Osteocyte (in vitro differentiated cells): Measurements from ENCODE around the gene AP3S2. TPM values are rescaled to one million over a fixed set of nuclear protein-coding genes. Genes with fewer than 3 reads are reported as not detected.
"Not testable (repeated sequence)": the region's sequence is repeated elsewhere in the genome, so short reads cannot be mapped to it uniquely, and the experiment has no call there.

ENCODE experiments used
- DNase-seq: peaks from one replicate; pipeline ENCODE4 v3.0.0; 2021; ENCODE audit warnings: mixed read lengths; ENCODE audit not compliant: unreplicated experiment; ENCODE audit errors: extremely low spot score
- H3K27ac Mint-ChIP-seq: one replicate; pipeline ENCODE4 v1.8.0; 2021; ENCODE audit warnings: mild to moderate bottlenecking, mixed read lengths; ENCODE audit not compliant: unreplicated experiment
- H3K27me3 Mint-ChIP-seq: one replicate; pipeline ENCODE4 v1.8.0; 2021; ENCODE audit warnings: mixed read lengths; ENCODE audit not compliant: unreplicated experiment
- H3K36me3 Mint-ChIP-seq: one replicate; pipeline ENCODE4 v1.8.0; 2021; ENCODE audit warnings: mixed read lengths; ENCODE audit not compliant: unreplicated experiment
- H3K4me1 Mint-ChIP-seq: one replicate; pipeline ENCODE4 v1.8.0; 2021; ENCODE audit warnings: mixed read lengths; ENCODE audit not compliant: unreplicated experiment
- H3K4me3 Mint-ChIP-seq: one replicate; pipeline ENCODE4 v1.8.0; 2021; ENCODE audit warnings: mild to moderate bottlenecking, moderate library complexity, mixed read lengths; ENCODE audit not compliant: unreplicated experiment
- H3K9me3 Mint-ChIP-seq: one replicate; pipeline ENCODE4 v1.8.0; 2021; ENCODE audit warnings: mixed read lengths; ENCODE audit not compliant: unreplicated experiment
- total RNA-seq: library from RNA; stranded (reverse); gene quantifications from 2 replicates; pipeline ENCODE4 v1.2.1, GENCODE V29; 2021
- TF ChIP-seq, protein P1 (sequence below): fragments of 200-600 bp; sonication (generic); IDR thresholded peaks from 2 replicates; pipeline ENCODE4 v1.5.0; 2021; ENCODE audit warnings: antibody characterized with exemption, mild to moderate bottlenecking, moderate library complexity

The AP3S2 gene
- total RNA-seq, 1 donor from 2014 or later: 26.9 TPM

DNA sequence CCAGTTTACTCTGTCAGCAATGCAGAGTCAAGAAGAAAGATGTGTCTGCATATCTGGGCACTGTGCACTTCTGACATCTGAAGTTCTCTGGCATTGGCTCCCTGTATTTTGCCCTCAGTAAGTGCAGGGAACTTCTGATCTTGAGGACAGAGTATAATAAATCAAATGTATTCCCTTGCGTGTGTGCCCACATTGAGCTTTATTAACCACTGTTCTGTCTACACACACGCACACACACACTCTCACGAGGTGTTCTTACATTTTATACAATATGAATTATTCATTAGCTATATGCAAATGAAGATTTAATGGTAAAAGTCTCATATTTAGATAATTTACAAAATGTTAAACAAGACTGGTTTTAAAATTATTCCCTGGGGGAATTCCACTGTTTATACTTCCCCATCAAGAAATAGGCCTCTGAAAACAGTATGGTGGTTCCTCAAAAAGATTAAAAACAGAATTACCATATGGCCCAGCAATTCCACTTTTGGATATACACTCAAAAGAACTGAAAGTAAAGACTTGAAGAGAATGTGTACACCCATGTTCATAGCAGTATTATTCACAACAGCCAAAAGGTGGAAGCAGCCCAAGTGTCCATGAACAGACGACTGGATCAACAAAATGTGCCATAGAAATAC, 54.5 kb downstream of the AP3S2 start:
- H3K36me3 Mint-ChIP-seq: peaks cover 33% of the 10 kb centered on the region
- peaks cover 41% of the 10 kb centered on the region for H3K4me1 Mint-ChIP-seq
- DNase-seq: no peak
- H3K27ac Mint-ChIP-seq: peak overlapping the region; percentile 94
- no peaks in the 10 kb centered on the region for H3K27me3 Mint-ChIP-seq
- TF ChIP-seq, protein P1, sequence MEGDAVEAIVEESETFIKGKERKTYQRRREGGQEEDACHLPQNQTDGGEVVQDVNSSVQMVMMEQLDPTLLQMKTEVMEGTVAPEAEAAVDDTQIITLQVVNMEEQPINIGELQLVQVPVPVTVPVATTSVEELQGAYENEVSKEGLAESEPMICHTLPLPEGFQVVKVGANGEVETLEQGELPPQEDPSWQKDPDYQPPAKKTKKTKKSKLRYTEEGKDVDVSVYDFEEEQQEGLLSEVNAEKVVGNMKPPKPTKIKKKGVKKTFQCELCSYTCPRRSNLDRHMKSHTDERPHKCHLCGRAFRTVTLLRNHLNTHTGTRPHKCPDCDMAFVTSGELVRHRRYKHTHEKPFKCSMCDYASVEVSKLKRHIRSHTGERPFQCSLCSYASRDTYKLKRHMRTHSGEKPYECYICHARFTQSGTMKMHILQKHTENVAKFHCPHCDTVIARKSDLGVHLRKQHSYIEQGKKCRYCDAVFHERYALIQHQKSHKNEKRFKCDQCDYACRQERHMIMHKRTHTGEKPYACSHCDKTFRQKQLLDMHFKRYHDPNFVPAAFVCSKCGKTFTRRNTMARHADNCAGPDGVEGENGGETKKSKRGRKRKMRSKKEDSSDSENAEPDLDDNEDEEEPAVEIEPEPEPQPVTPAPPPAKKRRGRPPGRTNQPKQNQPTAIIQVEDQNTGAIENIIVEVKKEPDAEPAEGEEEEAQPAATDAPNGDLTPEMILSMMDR: no peak
- H3K4me3 Mint-ChIP-seq: no peak overlapping the region
- H3K9me3 Mint-ChIP-seq: no peaks in the 10 kb centered on the region

DNA sequence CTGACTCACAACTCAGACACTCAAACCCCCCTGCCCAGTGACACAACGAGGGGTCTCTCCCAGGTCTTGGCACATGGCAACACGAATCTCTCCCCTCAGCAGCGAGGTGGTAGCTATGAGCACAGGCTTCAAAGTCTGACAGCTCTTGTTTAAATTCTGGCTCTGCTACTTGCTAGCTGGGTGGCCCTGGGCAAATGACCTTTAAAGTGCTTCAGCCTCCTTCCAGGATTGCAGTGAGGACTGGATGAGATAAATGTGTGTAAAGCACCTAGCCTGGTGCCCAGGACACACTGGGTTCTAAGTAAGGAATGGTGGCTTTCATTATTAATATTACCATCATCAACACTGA, 56.0 kb downstream of the AP3S2 start:
- peaks cover 41% of the 10 kb centered on the region for H3K36me3 Mint-ChIP-seq
- no peak overlapping the region for H3K4me3 Mint-ChIP-seq
- DNase-seq: no peak
- no peaks in the 10 kb centered on the region for H3K9me3 Mint-ChIP-seq
- peaks cover 40% of the 10 kb centered on the region for H3K4me1 Mint-ChIP-seq
- no peaks in the 10 kb centered on the region for H3K27me3 Mint-ChIP-seq
- peak overlapping the region; percentile 94 for H3K27ac Mint-ChIP-seq
- TF ChIP-seq, protein P1: no peak

DNA sequence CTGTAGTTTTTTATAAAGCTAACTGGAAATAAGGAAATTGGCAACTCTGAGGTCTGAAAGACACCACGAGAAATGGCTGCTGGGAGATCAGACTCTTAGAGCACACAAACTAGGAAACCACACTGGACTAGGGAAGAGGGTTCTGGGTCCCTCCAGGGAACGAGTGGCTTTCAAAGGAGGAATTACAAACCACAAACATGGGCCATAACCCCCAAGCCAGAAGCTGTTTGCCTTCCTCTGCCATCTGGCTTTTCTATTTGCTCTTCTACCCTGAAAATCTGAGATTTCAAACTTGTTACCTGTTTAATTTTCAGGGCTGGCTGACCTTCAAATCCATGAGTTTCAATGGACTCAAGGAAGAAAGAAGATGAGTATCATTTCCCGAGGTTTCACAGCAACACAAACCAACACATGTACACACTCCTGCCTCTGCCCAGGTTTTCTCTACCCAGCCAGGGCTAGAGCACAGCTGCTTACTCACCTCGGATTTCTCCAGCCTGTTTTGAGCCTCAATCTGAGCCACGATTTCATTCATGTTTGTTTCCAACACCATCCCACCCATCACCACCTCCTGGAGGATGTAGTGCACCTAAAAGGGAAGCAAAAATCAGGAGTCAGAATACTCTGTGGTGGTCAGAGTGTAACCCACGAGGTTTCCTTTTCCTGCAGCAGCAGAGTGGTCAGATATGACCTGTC, 56.5 kb downstream of the AP3S2 start:
- TF ChIP-seq, protein P1: no peak
- DNase-seq: no peak
- H3K4me3 Mint-ChIP-seq: peak overlapping the region; percentile 52
- H3K9me3 Mint-ChIP-seq: no peaks in the 10 kb centered on the region
- peak overlapping the region; percentile 94 for H3K27ac Mint-ChIP-seq
- peaks cover 40% of the 10 kb centered on the region for H3K36me3 Mint-ChIP-seq
- H3K27me3 Mint-ChIP-seq: no peaks in the 10 kb centered on the region
- peaks cover 39% of the 10 kb centered on the region for H3K4me1 Mint-ChIP-seq

DNA sequence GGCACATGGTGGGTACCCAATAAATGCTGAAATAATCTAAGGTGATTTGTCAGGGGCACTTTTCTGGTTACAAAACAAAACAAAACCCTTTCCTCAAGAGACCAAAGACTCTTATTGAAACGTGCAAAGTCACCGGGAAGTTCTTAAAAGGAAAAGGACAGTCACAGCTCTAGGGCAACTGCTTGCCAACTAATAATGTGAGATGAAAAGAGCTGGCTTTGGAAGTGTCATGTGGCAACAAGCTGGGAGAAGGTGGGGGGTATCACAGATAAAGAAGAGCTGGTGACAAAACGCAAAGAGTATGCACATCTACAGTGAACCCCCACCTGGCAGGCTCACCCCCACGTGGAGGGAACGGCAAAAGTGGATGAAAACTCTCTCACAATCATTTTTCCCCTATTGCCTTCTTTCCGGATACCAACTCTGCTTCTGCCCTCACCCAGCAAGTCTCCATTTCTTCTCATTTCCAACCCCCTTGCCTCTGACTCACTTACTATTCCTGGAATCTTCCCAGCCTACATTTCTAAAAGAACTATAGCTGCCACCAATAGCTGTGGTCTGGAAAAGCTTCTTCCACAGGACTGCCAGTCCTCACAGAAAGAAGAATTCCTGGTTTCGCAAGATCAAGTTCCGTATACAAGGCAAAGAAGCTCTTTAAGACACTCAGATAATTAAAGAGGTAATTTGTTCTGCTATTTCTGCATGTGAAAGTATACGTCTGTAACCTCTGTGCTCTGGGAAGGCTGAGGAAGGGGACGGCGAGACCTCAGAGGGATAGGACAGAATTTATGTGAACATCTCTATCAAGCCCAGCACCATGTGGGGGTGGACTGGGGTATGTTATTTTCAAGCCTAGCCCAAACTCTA, 57.3 kb downstream of the AP3S2 start:
- H3K27ac Mint-ChIP-seq: peak overlapping the region; percentile 94
- no peak for DNase-seq
- no peaks in the 10 kb centered on the region for H3K9me3 Mint-ChIP-seq
- peaks cover 32% of the 10 kb centered on the region for H3K36me3 Mint-ChIP-seq
- H3K4me1 Mint-ChIP-seq: peaks cover 32% of the 10 kb centered on the region
- H3K27me3 Mint-ChIP-seq: no peaks in the 10 kb centered on the region
- H3K4me3 Mint-ChIP-seq: peak overlapping the region; percentile 52
- TF ChIP-seq, protein P1: peak; percentile 5

DNA sequence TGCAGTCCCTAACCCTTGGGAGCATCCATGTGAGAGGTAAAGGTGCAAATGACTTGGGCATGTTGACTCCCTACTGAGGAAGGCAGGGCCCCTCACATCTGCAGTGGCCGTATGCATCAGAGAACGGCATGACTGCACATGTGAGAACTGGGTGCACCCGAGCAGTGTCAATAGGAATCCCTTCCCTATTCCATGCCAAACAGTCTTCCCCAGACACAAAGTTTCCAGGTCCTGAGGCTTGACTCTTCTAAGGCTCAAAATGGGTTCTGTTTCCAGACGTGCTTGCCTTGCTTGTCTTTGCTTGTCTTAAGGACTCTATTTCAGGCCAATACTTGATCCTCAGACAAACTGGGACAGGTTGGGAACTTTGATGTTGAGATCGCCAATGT, 58.6 kb downstream of the AP3S2 start:
- TF ChIP-seq, protein P1: no peak
- H3K27ac Mint-ChIP-seq: peak overlapping the region; percentile 62
- H3K27me3 Mint-ChIP-seq: no peaks in the 10 kb centered on the region

DNA sequence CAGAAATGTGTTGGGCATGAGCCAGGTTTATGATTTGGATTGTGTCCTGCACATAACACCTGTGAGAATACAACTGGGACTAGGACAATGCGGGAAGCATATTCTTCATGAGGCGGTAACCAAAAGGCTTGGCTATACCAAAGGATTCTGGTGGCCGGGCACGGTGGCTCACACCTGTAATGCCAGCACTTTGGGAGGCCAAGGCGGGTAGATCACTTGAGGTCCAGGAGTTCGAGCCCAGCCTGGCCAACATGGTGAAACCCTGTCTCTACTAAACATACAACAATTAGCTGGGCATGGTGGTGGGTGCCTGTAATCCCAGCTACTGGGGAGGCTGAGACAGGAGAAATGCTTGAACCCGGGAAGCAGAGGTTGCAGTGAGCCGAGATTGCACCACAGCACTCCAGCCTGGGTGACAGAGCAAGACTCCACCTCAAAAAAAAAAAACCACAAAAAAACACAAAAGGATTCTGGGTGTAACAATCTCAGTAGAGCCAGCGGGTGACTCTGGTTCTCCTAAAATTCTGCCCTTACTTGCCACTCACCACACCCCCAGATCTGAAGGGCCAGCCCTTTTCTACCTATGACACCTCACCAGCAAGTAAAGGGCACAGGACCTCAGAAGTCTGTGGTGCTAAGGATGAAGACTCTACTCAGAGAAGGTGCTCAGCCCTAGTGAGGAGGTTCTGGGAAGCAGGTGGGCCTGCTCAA, 59.2 kb downstream of the AP3S2 start:
- Mint-ChIP-seq H3K36me3 (peaks cover 23% of the 10 kb centered on the region), H3K4me1 (peaks cover 37% of the 10 kb centered on the region)
- H3K27me3 Mint-ChIP-seq, DNase-seq, H3K9me3 Mint-ChIP-seq, H3K4me3 Mint-ChIP-seq, H3K27ac Mint-ChIP-seq: not testable (repeated sequence)

More for the DNA sequence above, 58.6 kb downstream of the AP3S2 start:
- H3K4me3 Mint-ChIP-seq: no peak overlapping the region
- peaks cover 34% of the 10 kb centered on the region for H3K4me1 Mint-ChIP-seq
- DNase-seq: no peak
- no peaks in the 10 kb centered on the region for H3K9me3 Mint-ChIP-seq
- peaks cover 27% of the 10 kb centered on the region for H3K36me3 Mint-ChIP-seq
